ENCODE data around the gene TRAP1. TPM values are rescaled to one million over a fixed set of nuclear protein-coding genes. Genes with fewer than 3 reads are reported as not detected.

TRAP1 gene
- total RNA-seq, 1 donor from 2014 or later, result 299 TPM

DNA sequence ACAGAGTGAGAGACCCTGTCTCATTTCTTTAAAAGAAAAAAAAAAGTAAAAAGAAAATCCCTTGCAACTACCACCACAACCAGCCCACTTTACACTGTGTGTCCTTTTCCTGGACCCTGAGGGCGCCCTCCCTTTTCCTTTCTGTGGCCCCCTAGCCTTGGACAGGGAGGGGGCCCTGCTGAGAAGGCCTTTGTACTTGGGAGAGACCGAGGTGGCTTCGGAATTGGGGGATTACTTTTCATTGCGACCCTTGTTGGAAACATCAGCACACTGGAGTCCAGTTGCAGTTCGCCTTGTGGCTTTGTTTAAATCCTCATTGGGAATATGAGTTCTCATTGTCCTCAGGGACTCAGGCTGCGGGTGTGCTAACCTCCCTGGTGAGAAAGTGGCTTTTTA lies 72.2 kb downstream of the TRAP1 start:
- H3K27ac Mint-ChIP-seq, result no peak overlapping the region
- H3K4me3 Mint-ChIP-seq (ENCODE audit: low read depth), result no peak overlapping the region
- intact Hi-C loops (cut with micrococcal nuclease), result no loop called here
- H3K27me3 Mint-ChIP-seq (ENCODE audit: low read depth), result no peaks in the 10 kb centered on the region
- H3K9me3 Mint-ChIP-seq, result no peaks in the 10 kb centered on the region
- no peaks in the 10 kb centered on the region for H3K4me1 Mint-ChIP-seq (ENCODE audit: low read depth)
- H3K36me3 Mint-ChIP-seq (ENCODE audit: low read depth), result peaks cover 4% of the 10 kb centered on the region
- no peak for DNase-seq (ENCODE audit: low spot score)

DNA sequence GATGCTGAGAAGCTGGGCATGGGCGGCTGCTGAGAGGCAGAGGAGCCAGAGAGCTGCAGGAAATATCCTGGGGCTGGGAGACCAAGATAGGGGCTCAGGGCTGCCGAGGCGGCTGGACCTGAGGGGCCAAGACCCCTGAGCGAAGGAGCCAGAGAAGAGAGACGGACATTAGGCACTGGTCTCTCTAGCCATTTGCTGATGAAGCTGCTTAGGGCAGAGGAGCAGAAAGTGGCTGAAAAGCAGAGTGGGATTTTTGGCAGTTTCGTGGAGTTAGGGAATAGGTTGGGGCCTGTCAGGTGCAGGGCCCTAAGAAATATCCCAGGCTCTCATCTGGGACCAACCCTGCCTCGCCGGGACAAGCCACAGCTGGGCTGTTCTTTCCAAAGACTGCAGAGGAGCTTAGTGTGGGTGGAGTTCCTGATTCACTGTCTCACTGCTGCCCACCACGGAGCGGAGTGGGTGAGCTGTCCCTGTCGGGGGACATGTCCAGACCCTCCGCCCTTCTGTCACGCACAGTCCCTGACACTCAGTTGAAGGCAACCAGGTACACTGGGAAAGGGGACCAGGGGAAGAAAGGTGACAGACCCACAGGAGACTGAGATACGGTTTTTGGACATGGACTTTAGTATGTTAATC lies 74.1 kb downstream of the TRAP1 start:
- peaks cover 8% of the 10 kb centered on the region for H3K36me3 Mint-ChIP-seq (ENCODE audit: low read depth)
- no peaks in the 10 kb centered on the region for H3K27me3 Mint-ChIP-seq (ENCODE audit: low read depth)
- peaks cover 6% of the 10 kb centered on the region for H3K4me1 Mint-ChIP-seq (ENCODE audit: low read depth)
- no peaks in the 10 kb centered on the region for H3K9me3 Mint-ChIP-seq
- intact Hi-C loops (cut with micrococcal nuclease), result no loop called here
- no peak overlapping the region for H3K4me3 Mint-ChIP-seq (ENCODE audit: low read depth)
- no peak overlapping the region for H3K27ac Mint-ChIP-seq
- DNase-seq (ENCODE audit: low spot score), result no peak

DNA sequence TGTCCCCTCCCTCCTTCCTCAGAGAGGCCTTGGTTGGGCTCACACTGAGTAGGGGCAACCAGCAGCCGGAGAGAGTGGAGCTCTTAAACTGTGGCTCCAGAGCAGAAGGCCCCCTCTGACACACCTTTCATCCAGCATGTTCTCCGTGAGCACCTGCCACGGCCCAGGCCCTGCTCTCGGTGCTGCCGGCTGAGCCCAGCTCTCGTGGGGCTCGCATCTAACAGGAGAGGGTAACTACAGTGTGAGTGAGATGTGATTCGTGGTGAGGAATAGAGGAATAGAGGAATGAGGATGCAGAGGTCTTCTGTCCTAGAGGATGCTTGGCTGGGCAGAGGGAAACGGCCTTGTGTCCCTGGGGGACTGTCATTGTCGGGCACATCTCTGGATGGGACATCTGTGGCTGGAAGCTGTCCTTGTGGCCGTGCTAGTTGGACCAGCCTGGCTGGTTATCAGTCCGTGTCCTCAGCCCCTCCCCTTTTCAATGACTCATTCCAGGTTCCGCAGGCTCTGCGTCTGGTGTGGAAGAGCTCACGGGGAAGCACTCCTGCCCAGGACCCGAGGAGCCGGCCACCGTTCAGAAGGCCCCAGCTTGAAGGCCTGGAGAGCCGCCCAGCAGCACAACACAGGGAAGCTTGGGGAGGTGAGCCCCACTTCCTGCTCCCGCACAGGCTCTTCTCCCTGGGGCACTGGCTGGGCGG lies 74.8 kb downstream of the TRAP1 start:
- Mint-ChIP-seq H3K36me3 (ENCODE audit: low read depth) (peaks cover 8% of the 10 kb centered on the region), H3K27ac (no peak overlapping the region)
- DNase-seq (ENCODE audit: low spot score), result no peak

DNA sequence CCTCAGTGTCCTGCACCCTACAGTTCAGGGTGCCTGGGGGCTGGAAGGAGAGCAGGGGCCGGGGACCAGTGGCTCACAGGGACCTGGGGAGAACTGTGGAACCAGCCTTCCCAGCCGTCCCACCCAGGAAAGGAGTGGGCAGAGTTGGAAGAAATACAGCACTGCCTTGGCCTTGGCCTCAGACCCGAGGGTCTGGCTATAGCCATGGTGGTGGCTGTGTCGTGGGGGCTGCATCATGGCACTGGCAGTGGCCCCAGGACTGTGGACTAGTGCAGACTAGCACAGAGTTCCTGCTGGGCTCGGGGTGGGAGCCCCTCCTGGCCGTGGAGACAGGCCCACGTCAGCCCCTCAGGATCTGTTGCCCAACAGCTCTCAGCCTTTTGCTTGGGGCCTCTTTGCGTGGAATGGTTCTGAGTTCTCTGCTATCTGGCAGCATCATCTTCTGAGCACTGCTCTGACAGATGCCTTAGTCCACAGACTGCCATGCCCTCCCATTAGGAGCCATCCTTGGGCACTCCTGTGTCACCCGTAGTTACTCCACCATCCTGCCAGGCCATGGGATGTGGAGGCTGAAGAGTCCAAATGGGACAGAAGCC lies 75.4 kb downstream of the TRAP1 start:
- intact Hi-C loops (cut with micrococcal nuclease), result no loop called here
- Mint-ChIP-seq H3K36me3 (ENCODE audit: low read depth) (peaks cover 8% of the 10 kb centered on the region), H3K4me1 (ENCODE audit: low read depth) (peaks cover 18% of the 10 kb centered on the region), H3K27ac (no peak overlapping the region), H3K9me3 (no peaks in the 10 kb centered on the region), H3K27me3 (ENCODE audit: low read depth) (no peaks in the 10 kb centered on the region), H3K4me3 (ENCODE audit: low read depth) (no peak overlapping the region)
- no peak for DNase-seq (ENCODE audit: low spot score)

More for the DNA sequence above, 74.8 kb downstream of the TRAP1 start:
- Mint-ChIP-seq H3K4me3 (ENCODE audit: low read depth) (no peak overlapping the region), H3K9me3 (no peaks in the 10 kb centered on the region), H3K4me1 (ENCODE audit: low read depth) (peaks cover 11% of the 10 kb centered on the region), H3K27me3 (ENCODE audit: low read depth) (no peaks in the 10 kb centered on the region)
- intact Hi-C loops (cut with micrococcal nuclease), result no loop called here

DNA sequence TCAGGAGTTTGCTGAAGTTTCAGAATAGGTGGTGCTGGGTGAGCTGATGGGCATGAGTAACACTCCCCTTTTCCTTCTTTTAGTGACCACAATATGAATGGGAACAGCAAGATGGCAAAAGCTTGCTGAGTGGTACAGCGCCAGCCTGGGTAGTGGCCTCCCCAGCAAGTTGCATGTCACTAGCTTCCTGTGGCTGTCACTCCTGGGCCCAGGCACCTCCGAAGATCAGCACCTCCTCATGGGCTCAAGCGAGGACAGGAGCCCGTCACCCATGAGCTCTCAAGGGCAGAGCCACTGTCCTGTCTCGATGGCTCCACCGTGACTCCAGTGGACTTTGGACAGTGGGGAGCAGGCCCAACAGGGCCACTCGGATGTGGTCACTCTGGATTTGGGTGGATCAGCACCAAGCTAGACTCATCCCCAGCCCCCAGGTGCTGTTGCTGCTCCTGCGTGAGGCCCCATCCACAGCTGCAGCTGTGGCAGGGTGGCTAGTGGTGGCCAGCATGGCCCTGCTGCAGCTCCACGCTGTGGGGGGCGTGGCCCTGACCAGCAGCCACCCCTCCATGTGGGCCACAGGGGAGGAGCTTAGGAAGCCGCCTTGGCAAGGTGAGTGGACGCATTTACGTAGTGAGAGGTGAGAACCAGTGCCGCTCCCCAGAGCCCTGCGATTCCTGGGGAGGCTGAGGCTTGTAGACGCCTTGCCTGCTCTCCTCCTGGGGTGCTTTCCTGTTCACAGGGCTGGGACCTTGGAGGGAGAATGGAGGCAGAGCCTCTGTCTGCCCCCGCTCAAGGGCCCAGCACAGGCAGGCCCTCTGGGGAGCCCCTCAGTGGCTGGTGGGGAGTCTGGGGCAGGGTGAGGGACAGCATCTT lies 76.5 kb downstream of the TRAP1 start:
- intact Hi-C loops (cut with micrococcal nuclease), result no loop called here
- DNase-seq (ENCODE audit: low spot score), result no peak
- Mint-ChIP-seq H3K4me1 (ENCODE audit: low read depth) (peaks cover 18% of the 10 kb centered on the region), H3K4me3 (ENCODE audit: low read depth) (no peak overlapping the region), H3K27me3 (ENCODE audit: low read depth) (no peaks in the 10 kb centered on the region), H3K27ac (no peak overlapping the region), H3K36me3 (ENCODE audit: low read depth) (peaks cover 4% of the 10 kb centered on the region), H3K9me3 (no peaks in the 10 kb centered on the region)

DNA sequence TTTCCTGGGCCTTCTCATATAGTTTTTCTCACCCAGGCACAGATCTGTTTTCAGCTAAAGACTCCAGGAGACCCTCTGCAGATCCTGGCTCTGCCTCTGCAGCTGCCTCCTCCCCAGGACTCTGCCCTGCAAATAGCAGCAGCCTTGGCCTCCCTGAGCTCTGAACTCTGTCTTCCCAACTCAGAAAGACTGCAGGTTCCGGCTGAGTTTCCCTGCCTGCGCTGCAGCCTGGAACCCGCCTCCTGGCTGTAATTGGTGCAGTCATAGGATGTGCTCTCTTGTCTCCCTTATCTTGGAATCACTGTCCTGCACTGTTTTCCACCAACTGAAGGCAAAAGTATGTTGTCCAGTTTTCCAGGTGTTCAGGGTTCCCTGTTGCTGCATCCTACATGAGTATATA lies 77.1 kb downstream of the TRAP1 start:
- H3K9me3 Mint-ChIP-seq, result no peaks in the 10 kb centered on the region
- H3K27me3 Mint-ChIP-seq (ENCODE audit: low read depth), result no peaks in the 10 kb centered on the region
- DNase-seq (ENCODE audit: low spot score), result no peak
- peaks cover 4% of the 10 kb centered on the region for H3K36me3 Mint-ChIP-seq (ENCODE audit: low read depth)
- H3K27ac Mint-ChIP-seq, result no peak overlapping the region
- H3K4me1 Mint-ChIP-seq (ENCODE audit: low read depth), result peaks cover 18% of the 10 kb centered on the region
- no peak overlapping the region for H3K4me3 Mint-ChIP-seq (ENCODE audit: low read depth)
- intact Hi-C loops (cut with micrococcal nuclease), result no loop called here

DNA sequence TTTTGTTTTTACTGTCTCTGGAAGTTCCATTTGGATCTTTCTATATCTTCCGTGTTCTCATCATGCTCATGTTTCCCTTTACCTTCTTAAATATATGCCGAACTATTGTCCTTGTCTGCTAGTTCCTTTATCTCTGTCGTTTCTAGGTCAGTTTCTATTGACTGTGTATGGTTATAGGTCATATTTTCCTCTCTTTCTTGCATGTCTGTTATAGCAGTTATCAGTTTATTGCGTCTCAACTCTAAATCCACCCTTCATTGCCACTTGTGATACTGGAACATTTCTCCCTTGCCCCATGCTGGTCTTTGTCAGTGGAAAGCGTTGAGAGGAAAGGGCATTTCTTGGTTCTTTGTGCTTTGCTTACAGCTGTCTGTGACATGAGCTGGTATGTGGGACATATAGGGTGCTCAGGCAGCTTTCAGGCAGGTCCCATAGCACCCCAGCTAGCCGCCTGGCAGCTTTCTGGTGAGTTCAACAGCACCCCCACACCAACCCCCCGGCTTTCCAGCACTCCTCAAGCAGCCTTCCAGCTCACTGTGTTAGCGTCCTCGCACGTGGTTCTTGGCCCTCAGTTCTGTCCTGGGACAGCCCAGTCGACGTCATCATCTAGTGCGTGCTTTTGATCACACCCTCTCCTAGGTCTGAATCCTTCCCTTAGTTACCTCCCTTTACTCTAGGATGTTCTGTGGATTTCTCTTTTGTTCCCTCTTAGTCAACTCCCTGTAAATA lies 78.2 kb downstream of the TRAP1 start:
- intact Hi-C loops (cut with micrococcal nuclease), result no loop called here
- no peak for DNase-seq (ENCODE audit: low spot score)
- Mint-ChIP-seq H3K4me1 (ENCODE audit: low read depth) (peaks cover 18% of the 10 kb centered on the region), H3K9me3 (no peaks in the 10 kb centered on the region), H3K4me3 (ENCODE audit: low read depth) (no peak overlapping the region), H3K27me3 (ENCODE audit: low read depth) (no peaks in the 10 kb centered on the region), H3K27ac (peak overlapping the region; percentile 19), H3K36me3 (ENCODE audit: low read depth) (peaks cover 4% of the 10 kb centered on the region)

DNA sequence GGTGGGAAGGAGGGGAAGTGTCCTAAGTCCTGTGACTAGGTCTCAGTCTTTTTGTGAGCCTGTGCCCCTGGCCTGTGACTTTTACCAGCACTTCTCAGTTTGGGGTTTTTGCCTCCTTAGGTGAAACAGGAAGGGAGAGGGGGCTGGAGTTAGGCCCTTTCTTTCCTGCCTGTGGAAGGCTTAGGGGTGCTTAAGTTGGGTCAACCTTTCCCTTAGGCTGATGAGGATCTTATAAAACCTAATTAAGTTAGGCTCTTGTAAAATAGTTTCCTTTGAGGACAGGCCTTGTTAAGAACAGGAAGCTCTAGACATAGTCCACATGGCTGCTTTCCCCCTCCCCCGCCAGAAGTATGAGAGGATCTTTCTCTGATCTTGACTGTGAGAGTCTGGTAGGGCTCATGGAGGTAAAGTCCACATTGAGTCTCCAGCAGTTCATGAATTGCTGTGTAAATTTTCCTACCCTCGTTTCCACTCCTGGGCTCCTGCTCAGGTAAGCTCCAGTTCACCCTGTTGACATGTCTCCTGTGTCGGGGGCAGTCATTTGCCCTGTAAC lies 79.9 kb downstream of the TRAP1 start:
- intact Hi-C loops (cut with micrococcal nuclease), result no loop called here
- no peaks in the 10 kb centered on the region for H3K27me3 Mint-ChIP-seq (ENCODE audit: low read depth)
- DNase-seq (ENCODE audit: low spot score), result no peak
- H3K27ac Mint-ChIP-seq, result peak overlapping the region; percentile 76
- H3K9me3 Mint-ChIP-seq, result no peaks in the 10 kb centered on the region
- H3K36me3 Mint-ChIP-seq (ENCODE audit: low read depth), result peaks cover 4% of the 10 kb centered on the region
- no peak overlapping the region for H3K4me3 Mint-ChIP-seq (ENCODE audit: low read depth)
- peaks cover 18% of the 10 kb centered on the region for H3K4me1 Mint-ChIP-seq (ENCODE audit: low read depth)

DNA sequence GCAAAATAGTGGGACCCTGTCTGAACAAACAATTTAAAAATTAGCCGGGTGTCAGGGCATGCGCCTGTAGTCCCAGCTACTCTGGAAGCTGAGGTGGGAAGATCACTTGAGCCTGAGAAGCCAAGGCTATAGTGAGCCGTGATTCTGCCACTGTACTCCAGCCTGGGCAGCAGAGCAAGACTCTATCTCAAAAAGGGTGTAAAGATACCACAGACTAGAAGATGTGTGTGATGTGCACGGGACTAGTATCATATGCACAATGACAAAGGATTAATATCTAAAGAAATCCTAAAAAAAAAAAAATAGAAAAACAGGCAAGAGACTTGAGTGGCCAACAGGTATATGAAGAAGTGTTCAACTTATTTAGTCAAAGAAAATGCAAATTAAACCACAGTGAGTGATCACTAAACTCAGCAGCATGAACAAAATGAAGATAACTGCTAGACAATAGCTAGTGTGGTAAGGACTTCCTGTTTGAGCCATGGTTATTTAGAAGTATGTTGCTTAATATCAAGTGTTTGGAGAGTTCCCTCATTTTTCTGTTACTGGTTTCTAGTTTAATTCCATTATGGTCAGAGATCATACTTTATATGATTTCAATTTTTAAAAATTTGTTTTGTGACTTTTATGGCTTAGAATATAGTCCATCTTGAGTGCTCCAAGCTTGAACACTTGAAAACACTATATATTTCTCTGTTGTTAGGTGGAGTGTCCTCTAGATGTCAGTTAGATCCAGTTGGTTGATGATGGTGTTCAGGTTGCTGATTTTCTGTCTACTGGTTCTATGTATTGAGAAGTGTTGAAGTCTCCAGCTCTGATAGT lies 91.2 kb downstream of the TRAP1 start:
- H3K27me3 Mint-ChIP-seq (ENCODE audit: low read depth), result no peaks in the 10 kb centered on the region

DNA sequence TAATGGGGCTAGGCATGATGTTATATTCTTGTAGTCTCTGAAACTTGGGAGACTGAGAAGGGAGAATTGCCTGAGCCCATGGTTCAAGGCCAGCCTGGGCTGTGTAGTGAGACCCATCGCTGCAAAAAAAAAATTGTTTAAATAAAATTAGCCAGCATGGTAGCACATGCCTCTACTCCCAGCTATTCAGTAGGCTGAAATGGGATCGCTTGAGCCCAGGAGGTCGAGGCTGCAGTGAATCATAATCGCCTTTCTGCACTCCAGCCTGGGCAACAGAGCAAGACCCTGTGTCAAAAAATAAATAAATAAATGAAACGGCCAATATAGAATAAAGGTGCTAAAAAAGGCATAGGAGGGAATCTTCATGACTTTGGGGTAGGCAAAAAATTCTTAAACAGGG lies 92.0 kb downstream of the TRAP1 start:
- Mint-ChIP-seq H3K4me1 (ENCODE audit: low read depth) (peaks cover 27% of the 10 kb centered on the region), H3K27me3 (ENCODE audit: low read depth) (no peaks in the 10 kb centered on the region), H3K27ac (peak overlapping the region; percentile 89), H3K4me3 (ENCODE audit: low read depth) (no peak overlapping the region), H3K36me3 (ENCODE audit: low read depth) (peaks cover 3% of the 10 kb centered on the region), H3K9me3 (no peaks in the 10 kb centered on the region)
- intact Hi-C loops (cut with micrococcal nuclease), result no loop called here
- no peak for DNase-seq (ENCODE audit: low spot score)

More for the DNA sequence above, 91.2 kb downstream of the TRAP1 start:
- Mint-ChIP-seq H3K27ac (peak overlapping the region; percentile 89), H3K4me3 (ENCODE audit: low read depth) (peak overlapping the region; percentile 10), H3K36me3 (ENCODE audit: low read depth) (peaks cover 3% of the 10 kb centered on the region), H3K4me1 (ENCODE audit: low read depth) (peaks cover 28% of the 10 kb centered on the region), H3K9me3 (no peaks in the 10 kb centered on the region)
- no peak for DNase-seq (ENCODE audit: low spot score)
- intact Hi-C loops (cut with micrococcal nuclease), result no loop called here

DNA sequence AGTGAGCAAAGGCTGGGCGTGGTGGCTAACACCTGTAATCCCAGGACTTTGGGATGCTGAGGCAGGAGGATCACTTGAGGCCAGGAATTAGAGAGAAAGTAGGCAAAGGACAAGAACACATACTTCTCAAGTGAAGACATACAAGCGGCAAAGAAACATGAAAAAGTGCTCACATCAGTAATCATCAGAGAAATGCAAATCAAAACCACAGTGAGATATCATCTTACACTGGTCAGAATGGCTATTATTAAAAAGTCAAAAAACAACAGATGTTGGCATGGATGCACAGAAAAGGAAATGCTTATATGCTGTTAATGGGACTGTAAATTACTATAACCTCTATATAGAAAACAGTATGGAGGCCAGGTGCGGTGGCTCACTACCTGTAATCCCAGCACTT lies 93.7 kb downstream of the TRAP1 start:
- H3K27me3 Mint-ChIP-seq (ENCODE audit: low read depth), result no peaks in the 10 kb centered on the region
- no peaks in the 10 kb centered on the region for H3K9me3 Mint-ChIP-seq
- no peak overlapping the region for H3K4me3 Mint-ChIP-seq (ENCODE audit: low read depth)
- no peak overlapping the region for H3K27ac Mint-ChIP-seq
- DNase-seq (ENCODE audit: low spot score), result no peak
- intact Hi-C loops (cut with micrococcal nuclease), result no loop called here
- H3K4me1 Mint-ChIP-seq (ENCODE audit: low read depth), result peaks cover 31% of the 10 kb centered on the region
- H3K36me3 Mint-ChIP-seq (ENCODE audit: low read depth), result peaks cover 6% of the 10 kb centered on the region
